Activated CD4-positive, alpha-beta memory T cell treated with anti-CD3 and anti-CD28 coated beads for 36 hours (primary cell): Measurements from ENCODE around the gene GCC2. TPM values are rescaled to one million over a fixed set of nuclear protein-coding genes. Genes with fewer than 3 reads are reported as not detected.
A peak's percentile ranks its signal among the peaks of the same experiment; 100 is the strongest.
"Not testable (repeated sequence)": the region's sequence is repeated elsewhere in the genome, so short reads cannot be mapped to it uniquely, and the experiment has no call there.

Experiments
- CTCF ChIA-PET: fragments of 350-600 bp; sonication (Branson Sonifier 250); formaldehyde crosslinking; loops from one replicate; lab custom pipeline; 2021; ENCODE audit warnings: antibody characterized with exemption, inconsistent platforms; lab: Charles Lee
- POLR2A ChIA-PET: fragments of 350-600 bp; sonication (Branson Sonifier 250); formaldehyde crosslinking; loops from one replicate; lab custom pipeline; 2021; ENCODE audit warnings: antibody characterized with exemption; lab: Charles Lee
- DNase-seq: peaks from one replicate; pipeline ENCODE4 v3.0.0-alpha.2; 2020
- H3K27ac Mint-ChIP-seq: one replicate; pipeline ENCODE4 v1.8.0; 2021; ENCODE audit warnings: mixed read lengths
- H3K27me3 Mint-ChIP-seq: one replicate; pipeline ENCODE4 v1.8.0; 2021; ENCODE audit warnings: mixed read lengths
- H3K36me3 Mint-ChIP-seq: one replicate; pipeline ENCODE4 v1.8.0; 2021; ENCODE audit warnings: mixed read lengths
- H3K4me1 Mint-ChIP-seq: one replicate; pipeline ENCODE4 v1.8.0; 2021; ENCODE audit warnings: low read depth, mixed read lengths
- H3K4me3 Mint-ChIP-seq: one replicate; pipeline ENCODE4 v1.8.0; 2021; ENCODE audit warnings: mild to moderate bottlenecking, mixed read lengths
- H3K9me3 Mint-ChIP-seq: one replicate; pipeline ENCODE4 v1.8.0; 2021; ENCODE audit warnings: mixed read lengths
- intact Hi-C: fragments of 100-400 bp; cut with micrococcal nuclease; formaldehyde crosslinking; loops from one replicate; pipeline ENCODE4 v1.15.1; 2023
- total RNA-seq, 2 experiments: library from RNA; stranded (reverse); gene quantifications; one replicate each; pipeline ENCODE4 v1.2.3, GENCODE V29; 2021

The GCC2 gene
- total RNA-seq, 2 experiments from 2014 or later, result 43.6 to 47.3 TPM

DNA sequence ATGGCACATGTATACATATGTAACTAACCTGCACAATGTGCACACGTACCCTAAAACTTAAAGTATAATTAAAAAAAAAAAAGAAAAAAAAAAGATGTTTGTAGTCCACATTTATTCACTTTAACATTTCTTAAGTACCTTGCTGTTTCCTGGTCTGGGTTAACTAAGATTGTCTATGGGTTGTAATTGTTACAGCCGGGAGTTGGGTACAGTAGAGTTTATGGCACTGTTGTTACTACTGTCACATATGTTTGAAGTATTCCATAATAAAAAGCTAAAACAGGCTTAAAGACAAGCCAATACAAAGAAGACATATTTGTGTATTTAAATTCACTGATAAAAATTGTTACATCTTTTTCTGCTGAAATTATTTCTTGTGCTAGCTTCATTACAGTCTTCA lies 36.2 kb downstream of the GCC2 start:
- Mint-ChIP-seq H3K36me3 (peaks cover 46% of the 10 kb centered on the region), H3K9me3 (no peaks in the 10 kb centered on the region), H3K27me3 (no peaks in the 10 kb centered on the region), H3K4me1 (peaks cover 3% of the 10 kb centered on the region), H3K27ac (no peak overlapping the region), H3K4me3 (no peak overlapping the region)
- CTCF ChIA-PET, result no interaction called here
- intact Hi-C loops, result no loop called here
- DNase-seq, result no peak
- POLR2A ChIA-PET, result no interaction called here

DNA sequence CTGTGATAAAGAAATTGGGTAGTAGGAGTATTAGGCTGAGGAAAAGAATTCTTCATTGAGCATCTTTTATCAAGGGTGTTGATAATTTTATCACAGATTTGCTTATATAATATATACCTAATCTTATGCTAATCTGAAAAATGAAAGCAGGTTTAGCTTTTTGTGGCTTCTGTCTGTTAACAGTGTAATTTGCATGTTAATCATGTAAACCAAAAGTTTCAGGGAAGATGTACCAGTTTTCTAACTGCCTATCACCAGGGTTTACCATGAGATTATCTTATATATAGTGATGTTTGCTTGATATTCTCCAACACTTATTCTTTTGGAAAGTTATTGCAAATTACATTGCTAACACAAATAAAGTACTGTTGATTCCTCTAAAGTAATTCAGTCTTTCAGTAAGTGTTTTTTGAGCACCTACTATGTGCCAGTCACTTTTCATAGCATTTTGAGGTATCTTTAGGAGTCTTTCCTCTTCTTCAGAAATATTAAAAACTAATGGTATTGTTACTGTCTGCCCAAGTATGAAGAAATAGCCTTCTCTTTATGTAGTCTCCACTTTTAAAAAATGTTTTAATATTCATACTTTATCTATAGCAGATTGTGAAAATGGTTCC lies 41.6 kb downstream of the GCC2 start:
- DNase-seq, result no peak
- intact Hi-C loops, result loop anchor here (5.0 kb wide), 3 partner anchors 38 to 92 kb away; partner anchors contain the start of gene LIMS1
- Mint-ChIP-seq H3K4me1 (peaks cover 17% of the 10 kb centered on the region), H3K36me3 (peaks cover 31% of the 10 kb centered on the region), H3K27ac (no peak overlapping the region), H3K4me3 (no peak overlapping the region), H3K9me3 (no peaks in the 10 kb centered on the region), H3K27me3 (no peaks in the 10 kb centered on the region)
- ChIA-PET CTCF (interaction anchor here (1.0 kb wide), 1 partner anchor 146 kb away, joined by 3 read pairs; no protein-coding TSS in a partner anchor), POLR2A (no interaction called here)

DNA sequence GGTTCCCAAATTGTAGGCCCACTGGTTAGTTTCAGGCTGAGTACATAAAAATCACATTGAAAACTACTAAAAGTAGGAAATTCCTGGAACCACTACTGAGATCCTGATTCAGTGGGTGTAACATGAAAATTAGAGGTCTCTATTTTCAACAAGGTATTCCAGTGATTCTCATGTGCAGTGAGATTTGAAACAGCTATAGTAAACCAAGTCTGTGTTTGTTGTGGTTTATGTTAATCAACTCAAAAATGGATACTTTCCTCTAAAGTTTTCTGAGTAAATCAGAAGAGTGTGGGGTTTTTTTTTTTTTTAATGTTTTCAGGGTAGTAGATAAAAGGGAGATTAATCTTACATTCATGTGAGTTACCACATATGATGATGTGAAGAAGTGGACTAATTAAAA lies 42.8 kb downstream of the GCC2 start:
- intact Hi-C loops, result loop anchor here (5.0 kb wide), 3 partner anchors 40 to 90 kb away; partner anchors contain the start of gene LIMS1
- Mint-ChIP-seq H3K27me3 (no peaks in the 10 kb centered on the region), H3K27ac (peak overlapping the region; percentile 68), H3K9me3 (no peaks in the 10 kb centered on the region), H3K4me3 (no peak overlapping the region), H3K36me3 (peaks cover 31% of the 10 kb centered on the region), H3K4me1 (peaks cover 17% of the 10 kb centered on the region)
- CTCF ChIA-PET, result interaction anchor here (0.9 to 1.3 kb wide), 2 partner anchors 92 to 145 kb away, joined by 3 to 4 read pairs; no protein-coding TSS in a partner anchor
- POLR2A ChIA-PET, result no interaction called here
- no peak for DNase-seq

DNA sequence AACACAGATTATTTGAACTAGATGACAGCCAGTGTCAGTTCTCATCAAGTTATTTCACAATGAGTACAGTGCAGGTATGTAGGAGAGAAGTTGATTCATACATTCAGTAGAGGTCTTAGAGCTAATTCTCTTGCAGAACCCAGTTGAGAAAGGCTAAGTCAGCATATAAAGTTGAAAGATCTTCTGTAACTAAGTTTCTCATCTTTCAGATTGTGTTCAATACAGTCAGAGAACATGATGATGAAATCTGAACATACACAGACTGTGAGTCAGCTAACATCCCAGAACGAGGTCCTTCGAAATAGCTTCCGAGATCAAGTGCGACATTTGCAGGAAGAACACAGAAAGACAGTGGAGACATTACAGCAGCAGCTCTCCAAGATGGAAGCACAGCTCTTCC lies 43.4 kb downstream of the GCC2 start:
- Mint-ChIP-seq H3K36me3 (peaks cover 31% of the 10 kb centered on the region), H3K4me3 (no peak overlapping the region), H3K9me3 (no peaks in the 10 kb centered on the region), H3K27ac (peak overlapping the region; percentile 68), H3K27me3 (no peaks in the 10 kb centered on the region), H3K4me1 (peaks cover 17% of the 10 kb centered on the region)
- ChIA-PET CTCF (interaction anchor here (0.9 to 1.3 kb wide), 2 partner anchors 92 to 144 kb away, joined by 3 to 4 read pairs; no protein-coding TSS in a partner anchor), POLR2A (interaction anchor here (1.0 kb wide), 1 partner anchor 41 kb away, joined by 3 read pairs; no protein-coding TSS in a partner anchor)
- no peak for DNase-seq
- intact Hi-C loops, result loop anchor here (5.0 kb wide), 3 partner anchors 40 to 90 kb away; partner anchors contain the start of gene LIMS1

DNA sequence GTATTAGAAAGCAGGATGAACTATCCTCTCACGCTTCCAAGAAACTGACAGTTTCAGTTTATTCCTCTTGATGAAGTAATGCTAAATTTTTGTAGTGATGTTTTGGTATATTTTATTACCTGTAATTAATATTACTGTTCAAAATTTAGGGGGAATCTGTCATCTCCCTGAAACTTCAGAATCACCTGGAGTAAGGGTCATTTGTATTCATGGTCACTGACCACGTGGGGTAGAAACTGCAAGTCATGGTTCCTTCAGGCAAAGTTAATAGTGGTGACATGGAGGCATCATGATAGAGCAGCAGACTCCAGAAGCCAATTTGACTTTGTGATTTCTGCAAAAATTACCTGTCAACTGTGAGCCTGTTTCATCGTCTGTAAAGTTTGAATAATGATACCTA lies 47.2 kb downstream of the GCC2 start:
- H3K27ac Mint-ChIP-seq, intact Hi-C loops, H3K9me3 Mint-ChIP-seq, CTCF ChIA-PET, DNase-seq, H3K4me3 Mint-ChIP-seq, POLR2A ChIA-PET, H3K27me3 Mint-ChIP-seq: not testable (repeated sequence)
- Mint-ChIP-seq H3K4me1 (peaks cover 12% of the 10 kb centered on the region), H3K36me3 (peaks cover 23% of the 10 kb centered on the region)

DNA sequence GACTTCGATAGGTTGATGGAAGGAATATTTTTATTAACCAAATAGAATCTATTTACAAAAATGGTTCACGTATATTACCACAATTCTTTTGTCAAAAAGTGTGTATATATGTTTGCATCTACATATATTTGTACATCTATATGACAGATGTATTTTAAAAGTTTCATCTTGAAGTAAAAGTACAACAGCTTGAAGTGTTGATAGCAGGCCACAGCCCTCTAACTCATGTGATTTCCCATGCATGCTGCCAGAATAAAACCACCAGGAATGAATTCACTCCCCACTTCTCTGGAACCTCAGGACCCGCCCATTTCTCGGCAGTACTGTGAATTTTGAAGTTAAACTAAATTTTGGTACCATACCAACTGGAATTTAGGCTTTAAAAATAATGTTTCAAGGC lies 58.6 kb downstream of the GCC2 start:
- H3K4me1 Mint-ChIP-seq, POLR2A ChIA-PET, H3K27ac Mint-ChIP-seq, intact Hi-C loops, H3K4me3 Mint-ChIP-seq, CTCF ChIA-PET, H3K9me3 Mint-ChIP-seq, H3K27me3 Mint-ChIP-seq, DNase-seq: not testable (repeated sequence)
- peaks cover 16% of the 10 kb centered on the region for H3K36me3 Mint-ChIP-seq

DNA sequence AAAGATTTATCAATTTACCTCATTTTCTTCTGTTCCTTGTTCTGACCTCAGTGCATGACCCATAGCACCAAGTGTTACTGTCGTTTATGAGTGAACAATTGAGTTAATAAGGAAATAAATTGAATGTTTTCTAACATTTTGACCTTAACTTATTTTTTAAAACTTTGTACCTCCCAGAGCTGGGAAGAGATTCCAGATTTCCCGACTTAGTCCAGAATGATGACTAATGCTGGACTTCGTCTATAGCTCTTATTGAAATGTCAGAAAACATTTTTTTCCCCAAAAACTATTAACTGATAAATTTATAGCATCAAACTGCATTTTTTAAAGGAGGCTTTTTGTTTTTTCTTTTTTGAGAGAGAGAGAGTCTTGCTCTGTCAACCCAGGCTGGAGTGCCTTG lies 63.4 kb downstream of the GCC2 start:
- H3K4me1 Mint-ChIP-seq, H3K36me3 Mint-ChIP-seq, H3K27me3 Mint-ChIP-seq, H3K4me3 Mint-ChIP-seq, H3K27ac Mint-ChIP-seq, intact Hi-C loops, CTCF ChIA-PET, POLR2A ChIA-PET, H3K9me3 Mint-ChIP-seq, DNase-seq: not testable (repeated sequence)

DNA sequence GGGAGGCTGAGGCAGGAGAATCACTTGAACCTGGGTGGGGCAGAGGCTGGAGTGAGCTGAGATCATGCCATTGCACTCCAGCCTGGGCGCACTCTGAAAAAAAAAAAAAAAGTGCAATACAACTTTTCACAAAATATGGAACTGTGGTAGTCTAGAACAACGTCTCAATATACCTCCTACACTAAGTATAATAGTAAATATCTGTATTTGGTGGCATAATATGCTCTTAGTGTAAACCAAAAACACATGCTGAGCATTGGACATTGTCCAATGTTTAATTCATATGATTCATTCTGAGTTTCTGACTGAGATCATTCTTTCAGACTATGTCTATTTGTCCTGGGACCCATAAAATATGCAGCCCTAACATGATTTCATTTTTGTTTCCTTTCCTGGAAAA lies 65.5 kb downstream of the GCC2 start:
- H3K4me3 Mint-ChIP-seq, H3K27ac Mint-ChIP-seq, intact Hi-C loops, H3K4me1 Mint-ChIP-seq, CTCF ChIA-PET, H3K36me3 Mint-ChIP-seq, POLR2A ChIA-PET, H3K27me3 Mint-ChIP-seq, DNase-seq: not testable (repeated sequence)
- peaks cover 12% of the 10 kb centered on the region for H3K9me3 Mint-ChIP-seq

DNA sequence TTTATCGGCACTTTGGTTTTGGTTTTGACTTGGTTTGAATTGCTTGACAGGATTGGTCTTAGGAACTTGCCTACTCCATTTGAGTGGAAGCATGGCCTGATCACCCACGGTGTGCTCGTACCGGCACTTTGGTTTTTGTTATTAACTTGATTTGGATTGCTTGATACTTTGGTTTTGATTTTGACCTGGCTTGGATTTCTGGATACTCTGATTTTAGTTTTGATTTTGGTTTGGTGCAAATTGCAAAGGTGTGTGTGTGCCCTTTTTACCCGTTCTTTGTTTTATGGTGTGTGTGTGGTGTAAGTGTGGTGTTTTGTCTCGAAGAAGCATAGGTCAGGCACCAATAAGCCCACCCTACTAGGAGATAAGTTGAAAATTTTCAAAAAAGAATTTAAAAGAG lies 75.7 kb downstream of the GCC2 start:
- CTCF ChIA-PET, H3K36me3 Mint-ChIP-seq, H3K27me3 Mint-ChIP-seq, intact Hi-C loops, H3K9me3 Mint-ChIP-seq, H3K4me3 Mint-ChIP-seq, H3K4me1 Mint-ChIP-seq, POLR2A ChIA-PET, DNase-seq, H3K27ac Mint-ChIP-seq: not testable (repeated sequence)

DNA sequence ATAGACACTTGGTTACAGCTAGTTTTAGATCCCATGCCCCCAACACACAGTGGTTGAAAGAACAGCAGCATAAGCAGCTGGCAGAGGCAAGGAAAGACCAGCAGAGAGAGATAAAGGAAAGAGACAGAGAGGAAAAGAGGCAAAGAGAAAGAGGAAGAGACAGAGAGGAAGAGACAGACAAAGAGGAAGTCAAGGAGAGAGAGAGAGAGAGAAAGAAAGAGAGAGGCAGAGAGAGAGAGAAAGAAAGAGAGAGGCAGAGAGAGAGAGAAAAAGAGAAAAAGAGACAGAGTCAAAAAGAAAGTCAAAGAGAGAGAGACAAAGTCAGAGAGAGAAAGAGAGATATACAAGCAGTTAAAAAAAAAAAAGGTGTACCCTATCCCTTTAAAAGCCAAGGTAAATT lies 76.3 kb downstream of the GCC2 start:
- intact Hi-C loops, DNase-seq, POLR2A ChIA-PET, H3K4me3 Mint-ChIP-seq, H3K4me1 Mint-ChIP-seq, H3K9me3 Mint-ChIP-seq, H3K27me3 Mint-ChIP-seq, CTCF ChIA-PET, H3K36me3 Mint-ChIP-seq, H3K27ac Mint-ChIP-seq: not testable (repeated sequence)

DNA sequence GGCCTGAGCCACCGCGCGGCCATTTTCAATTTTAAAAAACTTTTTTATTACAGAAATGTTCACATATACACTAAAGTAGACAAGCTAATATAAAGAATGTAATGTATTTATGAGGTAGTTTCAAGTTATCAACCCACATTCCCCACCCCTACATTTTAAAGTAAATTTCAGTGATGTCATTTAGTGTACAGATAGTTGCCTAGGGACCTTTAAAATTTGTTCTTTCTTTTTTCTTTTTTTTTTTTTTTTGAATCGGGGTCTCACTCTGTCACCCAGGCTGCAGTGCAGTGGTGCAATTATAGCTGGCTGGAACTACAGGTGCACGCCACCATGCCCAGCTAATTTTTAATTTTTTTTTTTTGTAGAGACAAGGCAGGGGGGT lies 82.7 kb downstream of the GCC2 start:
- ChIA-PET POLR2A (interaction anchor here (0.6 kb wide), 1 partner anchor 622 kb away, joined by 3 read pairs; no protein-coding TSS in a partner anchor), CTCF (interaction anchor here (0.8 kb wide), 1 partner anchor 53 kb away, joined by 4 read pairs; no protein-coding TSS in a partner anchor)
- H3K27me3 Mint-ChIP-seq, result no peaks in the 10 kb centered on the region
- H3K4me1 Mint-ChIP-seq, result peaks cover 29% of the 10 kb centered on the region
- H3K36me3 Mint-ChIP-seq, result no peaks in the 10 kb centered on the region
- intact Hi-C loops, result loop anchor here (5.0 kb wide), 1 partner anchor 39 kb away; no protein-coding TSS in a partner anchor
- H3K9me3 Mint-ChIP-seq, result no peaks in the 10 kb centered on the region
- no peak overlapping the region for H3K4me3 Mint-ChIP-seq
- no peak for DNase-seq
- no peak overlapping the region for H3K27ac Mint-ChIP-seq

DNA sequence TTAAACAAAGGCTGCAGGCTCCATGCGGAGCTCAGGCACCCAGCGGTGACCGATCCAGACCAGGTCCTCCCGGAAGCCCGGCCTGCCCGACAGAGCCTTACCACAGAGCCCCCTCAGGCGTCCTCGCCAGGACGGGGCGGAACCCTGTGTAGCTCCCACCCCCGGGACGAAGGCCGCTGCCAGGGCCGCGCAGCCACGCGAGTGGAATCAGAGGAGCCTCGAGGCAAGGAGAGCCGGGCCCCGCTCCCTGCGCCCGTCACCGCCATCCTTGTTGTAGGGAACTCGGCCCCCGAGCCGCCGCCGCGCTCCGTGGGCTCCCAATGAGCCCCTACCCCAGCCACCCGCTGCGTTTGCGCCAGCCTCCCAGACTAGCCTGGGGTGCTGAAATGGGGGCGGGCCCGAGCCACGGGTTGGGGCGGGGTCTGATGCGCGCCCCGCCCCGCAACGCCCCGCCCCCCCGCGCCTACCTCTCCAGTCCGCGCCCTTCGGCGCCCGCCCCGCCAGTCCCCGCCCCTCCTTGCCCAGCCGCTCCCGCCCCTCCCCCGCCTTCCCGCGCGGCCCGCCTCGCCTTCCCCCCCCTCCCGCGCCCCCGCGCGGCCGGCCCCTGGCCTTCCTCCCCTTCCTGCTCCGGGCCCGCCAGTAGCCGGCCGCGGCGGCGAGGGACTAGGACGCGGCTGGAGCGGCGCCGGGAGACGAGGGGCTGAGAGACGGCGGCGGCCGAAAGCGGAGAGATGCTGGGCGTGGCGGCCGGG lies 85.0 kb downstream of the GCC2 start, which contains the start of gene LIMS1:
Gene LIMS1 (plus strand): TSS at position 639 of the 752 bp plus-strand sequence. CDS start 93 bp downstream, at position 732.
- peaks cover 37% of the 10 kb centered on the region for H3K4me1 Mint-ChIP-seq
- peak within 1 kb of the TSS; percentile 95 for H3K4me3 Mint-ChIP-seq
- ChIA-PET POLR2A (interaction anchor here (1.0 to 2.6 kb wide), 5 partner anchors 8 to 87 kb away, joined by 3 to 19 read pairs (median 3); partner anchors contain the start of gene GCC2), CTCF (interaction anchor here (0.7 to 1.2 kb wide), 3 partner anchors 51 to 187 kb away, joined by 3 to 4 read pairs (median 3); no protein-coding TSS in a partner anchor)
- peak; percentile 92 for DNase-seq
- peak within 1 kb of the TSS; percentile 91 for H3K27ac Mint-ChIP-seq
- intact Hi-C loops, result loop anchor here (1.0 to 5.0 kb wide), 4 partner anchors 42 to 185 kb away; partner anchors contain the start of genes GCC2 and RANBP2
- H3K36me3 Mint-ChIP-seq, result peaks cover 5% of the 10 kb centered on the region
- H3K27me3 Mint-ChIP-seq, result no peaks in the 10 kb centered on the region
- no peaks in the 10 kb centered on the region for H3K9me3 Mint-ChIP-seq
